ENCODE data around the gene FOXS1. TPM values are rescaled to one million over a fixed set of nuclear protein-coding genes. Genes with fewer than 3 reads are reported as not detected.
A peak's percentile ranks its signal among the peaks of the same experiment; 100 is the strongest.

Gene FOXS1
- total RNA-seq, 1 donor from 2014 or later, result 26.0 TPM

DNA sequence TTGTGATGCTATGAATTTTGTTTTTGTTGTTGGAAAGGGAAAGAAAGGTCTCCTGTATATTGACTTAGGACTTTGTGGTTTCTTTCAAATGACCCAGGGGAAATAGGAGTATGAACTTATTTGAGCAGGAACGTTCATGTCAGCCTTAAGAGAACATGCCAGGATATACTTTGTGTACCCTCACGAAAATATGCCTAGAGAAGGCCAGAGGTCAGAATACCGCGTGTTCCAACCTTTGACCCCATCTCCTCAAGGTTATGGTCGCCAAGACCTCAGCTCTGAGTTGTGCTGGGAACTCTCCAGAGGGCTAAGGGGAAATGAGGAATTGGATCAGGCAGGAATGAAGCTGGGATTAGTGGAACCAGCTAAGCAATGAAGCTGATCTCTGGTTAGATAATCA is 36.5 kb upstream of the FOXS1 start:
- H3K36me3 ChIP-seq (ENCODE audit: insufficient read depth, low read length), result no peaks in the 10 kb centered on the region
- H2AFZ ChIP-seq (ENCODE audit: low read depth, low read length), result no peak overlapping the region
- no peak overlapping the region for H3K9ac ChIP-seq (ENCODE audit: low read length)
- H3K4me3 ChIP-seq (ENCODE audit: insufficient read depth, low read depth, low read length), result no peak overlapping the region
- no peak overlapping the region for H3K27ac ChIP-seq (ENCODE audit: low read depth, low read length)
- TF ChIP-seq, protein P1, sequence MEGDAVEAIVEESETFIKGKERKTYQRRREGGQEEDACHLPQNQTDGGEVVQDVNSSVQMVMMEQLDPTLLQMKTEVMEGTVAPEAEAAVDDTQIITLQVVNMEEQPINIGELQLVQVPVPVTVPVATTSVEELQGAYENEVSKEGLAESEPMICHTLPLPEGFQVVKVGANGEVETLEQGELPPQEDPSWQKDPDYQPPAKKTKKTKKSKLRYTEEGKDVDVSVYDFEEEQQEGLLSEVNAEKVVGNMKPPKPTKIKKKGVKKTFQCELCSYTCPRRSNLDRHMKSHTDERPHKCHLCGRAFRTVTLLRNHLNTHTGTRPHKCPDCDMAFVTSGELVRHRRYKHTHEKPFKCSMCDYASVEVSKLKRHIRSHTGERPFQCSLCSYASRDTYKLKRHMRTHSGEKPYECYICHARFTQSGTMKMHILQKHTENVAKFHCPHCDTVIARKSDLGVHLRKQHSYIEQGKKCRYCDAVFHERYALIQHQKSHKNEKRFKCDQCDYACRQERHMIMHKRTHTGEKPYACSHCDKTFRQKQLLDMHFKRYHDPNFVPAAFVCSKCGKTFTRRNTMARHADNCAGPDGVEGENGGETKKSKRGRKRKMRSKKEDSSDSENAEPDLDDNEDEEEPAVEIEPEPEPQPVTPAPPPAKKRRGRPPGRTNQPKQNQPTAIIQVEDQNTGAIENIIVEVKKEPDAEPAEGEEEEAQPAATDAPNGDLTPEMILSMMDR (IDR thresholded peaks at IDR 0.05; ENCODE audit: insufficient read depth, low read depth, low read length), result no peak
- TF ChIP-seq EZH2 (IDR thresholded peaks at IDR 0.05; ENCODE audit: insufficient read depth, low read length), result no peak
- no peaks in the 10 kb centered on the region for H4K20me1 ChIP-seq (ENCODE audit: insufficient read depth, low read length)
- H3K79me2 ChIP-seq (ENCODE audit: insufficient read depth, low read length), result no peaks in the 10 kb centered on the region
- no peaks in the 10 kb centered on the region for H3K4me1 ChIP-seq (ENCODE audit: insufficient read depth, low read length)
- no peak overlapping the region for H3K4me2 ChIP-seq (ENCODE audit: low read length)
- no peaks in the 10 kb centered on the region for H3K36me3 Mint-ChIP-seq (ENCODE audit: low read depth, unreplicated experiment)
- DNase-seq (ENCODE audit: low read depth), result no peak
- no peak for FAIRE-seq
- no peaks in the 10 kb centered on the region for H3K9me3 ChIP-seq (ENCODE audit: insufficient read depth, low read depth, low read length)
- no peaks in the 10 kb centered on the region for H3K4me1 Mint-ChIP-seq (ENCODE audit: low read depth, unreplicated experiment)
- peaks cover 3% of the 10 kb centered on the region for H3K27me3 Mint-ChIP-seq (ENCODE audit: low read depth, unreplicated experiment)
- peaks cover 2% of the 10 kb centered on the region for H3K9me3 Mint-ChIP-seq (ENCODE audit: unreplicated experiment)
- no peak overlapping the region for H3K4me3 Mint-ChIP-seq (ENCODE audit: unreplicated experiment)
- peaks cover 3% of the 10 kb centered on the region for H3K27me3 ChIP-seq (ENCODE audit: insufficient read depth, low read length)
- H3K27ac Mint-ChIP-seq (ENCODE audit: unreplicated experiment), result no peak overlapping the region

DNA sequence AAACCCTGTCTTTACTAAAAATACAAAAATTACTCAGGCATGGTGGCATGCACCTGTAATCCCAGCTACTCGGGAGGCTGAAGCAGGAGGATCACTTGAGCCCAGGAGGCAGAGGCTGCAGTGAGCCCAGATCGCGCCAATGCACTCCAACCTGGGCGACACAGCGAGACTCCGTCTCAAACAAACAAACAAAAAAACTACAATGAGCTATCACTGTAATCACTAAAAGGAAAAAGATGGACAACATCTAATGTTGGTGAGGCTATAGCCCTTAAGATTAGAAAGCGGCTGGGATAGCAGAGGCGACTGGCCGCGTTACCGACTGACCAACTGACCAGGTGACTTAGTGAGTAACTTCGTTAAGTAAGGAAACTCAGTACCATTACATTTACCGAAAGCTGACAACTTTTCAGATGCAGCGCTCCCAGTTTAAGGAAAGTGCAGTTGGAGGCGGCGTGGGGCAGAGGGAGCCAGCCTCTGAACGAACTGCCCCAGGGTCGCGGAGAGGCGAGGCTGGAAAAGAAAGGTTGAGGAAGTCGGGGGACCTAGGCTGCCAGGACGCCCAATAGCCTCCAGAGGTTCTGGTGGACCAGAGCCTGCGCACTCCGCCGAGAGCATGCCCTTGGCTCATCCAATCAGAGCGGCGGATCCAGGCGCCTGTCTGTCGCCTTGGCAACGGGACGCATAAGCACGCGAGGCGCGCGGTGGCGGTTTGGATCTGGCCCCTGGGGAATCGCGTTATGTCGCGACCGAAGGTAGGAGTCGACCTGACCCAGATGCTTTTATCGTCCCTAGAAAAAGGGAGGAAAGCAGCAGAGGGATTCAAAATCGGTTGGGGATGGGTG is 34.0 kb upstream of the FOXS1 start:
- Mint-ChIP-seq H3K4me3 (ENCODE audit: unreplicated experiment) (peak overlapping the region; percentile 87), H3K27me3 (ENCODE audit: low read depth, unreplicated experiment) (no peaks in the 10 kb centered on the region), H3K9me3 (ENCODE audit: unreplicated experiment) (peaks cover 2% of the 10 kb centered on the region), H3K4me1 (ENCODE audit: low read depth, unreplicated experiment) (no peaks in the 10 kb centered on the region), H3K36me3 (ENCODE audit: low read depth, unreplicated experiment) (no peaks in the 10 kb centered on the region), H3K27ac (ENCODE audit: unreplicated experiment) (peak overlapping the region; percentile 82)
- H4K20me1 ChIP-seq (ENCODE audit: insufficient read depth, low read length), result no peaks in the 10 kb centered on the region
- H3K36me3 ChIP-seq (ENCODE audit: insufficient read depth, low read length), result no peaks in the 10 kb centered on the region
- FAIRE-seq, result peak; percentile 45
- H3K27me3 ChIP-seq (ENCODE audit: insufficient read depth, low read length), result peaks cover 3% of the 10 kb centered on the region
- peak overlapping the region; percentile 95 for H2AFZ ChIP-seq (ENCODE audit: low read depth, low read length)
- TF ChIP-seq, protein P1 (IDR thresholded peaks at IDR 0.05; ENCODE audit: insufficient read depth, low read depth, low read length), result no peak
- TF ChIP-seq EZH2 (IDR thresholded peaks at IDR 0.05; ENCODE audit: insufficient read depth, low read length), result no peak
- no peaks in the 10 kb centered on the region for H3K79me2 ChIP-seq (ENCODE audit: insufficient read depth, low read length)
- peak overlapping the region; percentile 87 for H3K4me3 ChIP-seq (ENCODE audit: insufficient read depth, low read depth, low read length)
- H3K4me2 ChIP-seq (ENCODE audit: low read length), result peak overlapping the region; percentile 100
- peak overlapping the region; percentile 79 for H3K9ac ChIP-seq (ENCODE audit: low read length)
- H3K4me1 ChIP-seq (ENCODE audit: insufficient read depth, low read length), result no peaks in the 10 kb centered on the region
- peak; percentile 87 for DNase-seq (ENCODE audit: low read depth)
- peak overlapping the region; percentile 62 for H3K27ac ChIP-seq (ENCODE audit: low read depth, low read length)
- H3K9me3 ChIP-seq (ENCODE audit: insufficient read depth, low read depth, low read length), result no peaks in the 10 kb centered on the region

DNA sequence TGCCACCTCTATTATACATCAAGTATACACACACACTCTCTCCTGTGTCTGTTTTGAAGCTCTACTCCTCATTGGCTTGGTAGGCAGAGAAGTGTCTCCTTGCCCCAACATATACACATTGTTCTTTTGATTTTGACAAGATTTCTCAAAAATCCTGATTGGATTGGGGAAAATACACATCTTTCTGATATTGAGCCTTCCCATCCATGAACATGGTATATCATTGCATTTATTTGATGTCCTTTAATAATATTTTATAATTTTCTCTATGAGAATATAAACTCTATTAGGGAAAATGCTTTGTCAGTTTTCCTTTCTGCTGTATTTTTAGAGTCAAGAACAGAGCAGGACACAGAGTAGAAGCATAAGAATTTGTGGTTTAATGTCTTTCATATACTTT is 32.3 kb upstream of the FOXS1 start:
- peaks cover 3% of the 10 kb centered on the region for H3K27me3 ChIP-seq (ENCODE audit: insufficient read depth, low read length)
- H3K4me1 ChIP-seq (ENCODE audit: insufficient read depth, low read length), result no peaks in the 10 kb centered on the region
- TF ChIP-seq EZH2 (IDR thresholded peaks at IDR 0.05; ENCODE audit: insufficient read depth, low read length), result no peak
- TF ChIP-seq, protein P1 (IDR thresholded peaks at IDR 0.05; ENCODE audit: insufficient read depth, low read depth, low read length), result no peak
- Mint-ChIP-seq H3K4me3 (ENCODE audit: unreplicated experiment) (no peak overlapping the region), H3K27me3 (ENCODE audit: low read depth, unreplicated experiment) (no peaks in the 10 kb centered on the region), H3K36me3 (ENCODE audit: low read depth, unreplicated experiment) (no peaks in the 10 kb centered on the region), H3K4me1 (ENCODE audit: low read depth, unreplicated experiment) (no peaks in the 10 kb centered on the region), H3K27ac (ENCODE audit: unreplicated experiment) (no peak overlapping the region), H3K9me3 (ENCODE audit: unreplicated experiment) (peaks cover under 1% of the 10 kb centered on the region)
- no peak overlapping the region for H3K4me2 ChIP-seq (ENCODE audit: low read length)
- no peaks in the 10 kb centered on the region for H3K9me3 ChIP-seq (ENCODE audit: insufficient read depth, low read depth, low read length)
- H3K4me3 ChIP-seq (ENCODE audit: insufficient read depth, low read depth, low read length), result no peak overlapping the region
- no peak for FAIRE-seq
- no peak overlapping the region for H2AFZ ChIP-seq (ENCODE audit: low read depth, low read length)
- H3K79me2 ChIP-seq (ENCODE audit: insufficient read depth, low read length), result no peaks in the 10 kb centered on the region
- H3K27ac ChIP-seq (ENCODE audit: low read depth, low read length), result no peak overlapping the region
- H4K20me1 ChIP-seq (ENCODE audit: insufficient read depth, low read length), result no peaks in the 10 kb centered on the region
- DNase-seq (ENCODE audit: low read depth), result no peak
- H3K36me3 ChIP-seq (ENCODE audit: insufficient read depth, low read length), result no peaks in the 10 kb centered on the region
- no peak overlapping the region for H3K9ac ChIP-seq (ENCODE audit: low read length)
